NCI-H748 treated with DMSO at 0.1 percent for 48 hours (cell line): ENCODE measurements around the gene KCNH1.

Experiments used
- DNase-seq: peaks from one replicate; lab custom pipeline; 2025; lab: John Stamatoyannopoulos, UW

Gene KCNH1, protein sequence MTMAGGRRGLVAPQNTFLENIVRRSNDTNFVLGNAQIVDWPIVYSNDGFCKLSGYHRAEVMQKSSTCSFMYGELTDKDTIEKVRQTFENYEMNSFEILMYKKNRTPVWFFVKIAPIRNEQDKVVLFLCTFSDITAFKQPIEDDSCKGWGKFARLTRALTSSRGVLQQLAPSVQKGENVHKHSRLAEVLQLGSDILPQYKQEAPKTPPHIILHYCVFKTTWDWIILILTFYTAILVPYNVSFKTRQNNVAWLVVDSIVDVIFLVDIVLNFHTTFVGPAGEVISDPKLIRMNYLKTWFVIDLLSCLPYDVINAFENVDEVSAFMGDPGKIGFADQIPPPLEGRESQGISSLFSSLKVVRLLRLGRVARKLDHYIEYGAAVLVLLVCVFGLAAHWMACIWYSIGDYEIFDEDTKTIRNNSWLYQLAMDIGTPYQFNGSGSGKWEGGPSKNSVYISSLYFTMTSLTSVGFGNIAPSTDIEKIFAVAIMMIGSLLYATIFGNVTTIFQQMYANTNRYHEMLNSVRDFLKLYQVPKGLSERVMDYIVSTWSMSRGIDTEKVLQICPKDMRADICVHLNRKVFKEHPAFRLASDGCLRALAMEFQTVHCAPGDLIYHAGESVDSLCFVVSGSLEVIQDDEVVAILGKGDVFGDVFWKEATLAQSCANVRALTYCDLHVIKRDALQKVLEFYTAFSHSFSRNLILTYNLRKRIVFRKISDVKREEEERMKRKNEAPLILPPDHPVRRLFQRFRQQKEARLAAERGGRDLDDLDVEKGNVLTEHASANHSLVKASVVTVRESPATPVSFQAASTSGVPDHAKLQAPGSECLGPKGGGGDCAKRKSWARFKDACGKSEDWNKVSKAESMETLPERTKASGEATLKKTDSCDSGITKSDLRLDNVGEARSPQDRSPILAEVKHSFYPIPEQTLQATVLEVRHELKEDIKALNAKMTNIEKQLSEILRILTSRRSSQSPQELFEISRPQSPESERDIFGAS

DNA sequence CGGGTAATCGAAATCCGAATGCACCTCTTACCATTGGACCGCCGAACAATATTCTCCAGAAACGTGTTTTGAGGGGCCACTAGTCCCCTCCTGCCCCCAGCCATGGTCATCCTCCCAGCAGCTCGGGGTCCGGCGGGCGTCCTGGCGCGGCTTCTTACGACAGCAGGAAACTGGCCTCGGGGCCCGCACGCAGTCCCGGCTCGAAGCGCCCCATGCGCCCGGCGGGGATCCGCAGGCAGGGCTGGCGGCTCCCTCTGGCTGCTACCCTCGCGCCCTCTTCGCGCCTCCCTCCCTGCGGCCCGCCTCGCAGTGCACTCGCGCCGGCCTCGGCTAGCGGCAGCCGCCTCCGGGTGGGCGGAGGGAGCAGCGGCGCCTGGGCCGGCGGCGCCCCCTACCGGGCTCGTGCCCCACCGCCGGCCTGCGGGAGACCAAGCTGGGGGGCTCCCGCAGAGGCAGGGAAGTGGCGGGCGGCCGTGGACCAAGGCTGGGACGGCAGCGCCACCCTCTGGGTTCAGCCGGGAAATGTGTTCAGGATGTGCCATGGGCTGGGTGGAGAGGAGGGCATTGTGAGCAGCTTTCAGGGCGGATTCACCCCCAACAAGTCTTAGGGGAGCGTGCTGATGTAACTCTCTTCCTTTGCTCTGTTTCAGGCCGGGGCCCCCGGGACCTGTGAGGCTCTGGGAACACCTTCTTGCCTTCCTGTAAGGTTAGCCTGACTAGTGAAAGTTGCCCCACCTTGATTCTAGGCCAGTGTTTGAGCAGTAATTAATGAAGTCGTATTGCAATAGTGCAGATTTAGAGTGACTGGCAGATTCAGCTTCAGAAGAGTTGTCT lies at the start of gene KCNH1:
TSS of gene KCNH1 (minus strand) at position 313 of the 834 bp plus-strand sequence. CDS start at position 110, 203 bp downstream.
- DNase-seq, result peak; percentile 38

DNA sequence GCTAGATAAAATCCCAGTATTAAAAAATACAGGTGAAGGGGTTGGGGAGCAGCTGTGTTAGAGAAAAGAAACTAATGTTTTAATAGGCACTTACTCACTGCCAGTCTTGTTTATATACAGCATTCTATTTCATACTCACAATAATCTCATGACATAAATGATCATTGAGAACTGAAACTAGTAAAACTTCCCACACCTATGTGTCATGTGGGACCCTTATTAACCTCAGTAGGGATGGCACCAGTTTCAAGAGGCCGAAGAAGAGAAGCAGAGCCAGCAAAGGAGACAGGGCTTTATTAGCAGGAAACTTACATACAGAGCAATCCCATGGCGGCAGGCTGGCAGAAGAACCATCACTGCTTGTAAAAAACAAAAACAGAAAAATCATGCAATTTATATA lies 48.8 kb upstream of the KCNH1 start:
- no peak for DNase-seq

DNA sequence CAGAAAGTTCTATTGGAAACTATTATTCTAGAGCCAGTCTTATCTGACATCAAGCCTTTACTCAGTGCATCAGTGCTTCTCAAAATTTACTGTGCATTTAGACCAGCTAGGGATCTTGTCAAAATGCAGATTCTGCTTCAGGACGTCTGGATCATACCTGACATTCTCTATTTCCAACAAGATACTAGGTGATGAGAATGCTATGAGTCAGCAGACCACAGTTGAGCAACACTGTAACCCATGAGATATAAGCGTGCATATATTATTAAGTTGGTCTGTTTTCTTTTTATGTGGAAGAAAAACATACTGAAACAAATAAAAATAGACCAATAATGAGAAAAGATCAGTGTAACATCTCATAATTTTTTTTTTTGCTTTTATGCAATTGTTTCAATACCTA lies 40.4 kb upstream of the KCNH1 start:
- DNase-seq, result no peak

DNA sequence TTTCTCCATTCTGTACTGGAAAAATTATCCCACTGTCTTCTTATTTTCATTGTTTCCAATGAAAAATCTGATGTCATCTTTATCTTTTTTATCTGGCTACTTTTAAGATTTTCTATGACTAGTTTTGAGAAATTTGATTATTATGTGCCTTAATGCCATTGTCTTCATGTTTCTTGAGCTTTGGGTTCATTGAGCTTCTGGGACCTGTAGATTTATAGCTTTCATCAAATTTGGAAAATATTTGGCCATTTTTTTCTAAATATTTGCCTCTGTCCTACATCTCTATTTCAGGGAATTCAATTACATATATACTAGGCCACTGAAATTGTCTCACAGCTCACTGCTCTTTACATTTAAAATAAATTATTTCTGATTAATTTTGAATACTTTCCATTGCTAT lies 38.7 kb upstream of the KCNH1 start:
- DNase-seq, result no peak

DNA sequence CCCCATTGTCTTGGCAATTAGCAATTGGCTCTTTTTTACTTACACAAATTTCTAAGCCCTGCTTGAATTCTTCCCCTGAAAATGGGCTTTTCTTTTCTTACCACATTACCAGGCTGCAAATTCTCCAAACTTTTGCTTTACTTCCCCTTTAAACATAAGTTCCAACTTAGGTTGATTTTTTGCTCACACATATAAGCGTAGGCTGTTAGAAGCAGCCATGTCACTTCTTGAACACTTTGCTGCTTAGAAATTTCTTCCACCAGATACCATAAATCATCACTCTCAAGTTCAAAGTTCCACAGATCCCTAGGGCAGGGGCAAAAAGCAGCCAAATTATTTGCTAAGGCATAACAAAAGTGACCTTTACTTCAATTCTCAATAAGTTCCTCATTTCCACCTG lies 35.4 kb upstream of the KCNH1 start:
- no peak for DNase-seq

DNA sequence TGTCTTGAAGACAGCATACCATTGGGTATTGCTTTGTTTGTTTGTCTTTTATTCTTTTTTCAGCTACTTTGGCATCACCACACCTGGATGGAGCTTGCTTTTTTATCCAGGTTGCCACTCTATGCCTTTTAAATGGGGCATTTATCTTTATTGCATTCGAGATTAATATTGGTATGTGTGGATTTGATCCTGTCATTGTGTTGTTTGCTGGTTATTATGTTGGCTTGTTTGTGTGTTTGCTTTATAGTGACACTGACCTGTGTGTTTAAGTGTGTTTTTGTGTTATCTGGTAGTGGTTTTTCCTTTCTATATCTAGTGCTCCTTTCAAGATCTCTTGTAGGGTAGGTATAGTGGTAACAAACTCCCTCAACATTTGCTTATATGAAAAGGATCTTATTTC lies 24.9 kb upstream of the KCNH1 start:
- no peak for DNase-seq

DNA sequence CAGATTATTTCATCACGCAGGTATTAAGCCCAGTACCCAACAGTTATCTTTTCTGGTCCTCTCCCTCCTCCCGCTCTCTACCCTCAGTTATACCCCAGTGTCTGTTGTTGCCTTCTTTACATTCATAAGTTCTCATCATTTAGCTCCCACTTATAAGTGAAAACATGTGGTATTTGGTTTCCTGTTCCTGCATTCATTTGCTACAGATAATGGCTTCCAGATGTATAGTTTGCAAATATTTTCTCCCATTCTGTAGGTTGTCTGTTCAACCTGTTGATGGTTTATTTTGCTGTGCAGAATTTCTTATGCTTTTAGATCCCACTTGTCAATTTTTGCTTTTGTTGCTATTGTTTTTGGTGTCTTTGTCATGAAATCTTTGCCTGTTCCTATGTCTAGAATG lies 21.1 kb upstream of the KCNH1 start:
- DNase-seq, result no peak

DNA sequence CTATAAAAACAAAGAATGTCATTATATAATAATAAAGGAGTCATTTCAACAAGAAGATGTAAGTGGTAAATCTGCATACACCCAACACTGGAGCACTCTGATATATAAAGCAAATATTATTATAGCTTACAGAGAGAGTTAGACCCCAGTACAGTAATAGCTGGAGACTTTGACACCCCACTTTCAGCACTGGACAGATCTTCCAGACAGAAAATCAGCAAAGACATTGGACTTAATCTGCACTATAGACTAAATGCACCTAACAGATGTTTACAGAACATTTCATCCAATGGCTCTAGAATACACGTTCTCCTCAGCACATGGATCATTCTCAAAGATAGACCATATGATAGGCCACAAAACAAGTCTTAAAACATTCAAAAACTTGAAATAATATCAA lies 20.0 kb upstream of the KCNH1 start:
- no peak for DNase-seq

DNA sequence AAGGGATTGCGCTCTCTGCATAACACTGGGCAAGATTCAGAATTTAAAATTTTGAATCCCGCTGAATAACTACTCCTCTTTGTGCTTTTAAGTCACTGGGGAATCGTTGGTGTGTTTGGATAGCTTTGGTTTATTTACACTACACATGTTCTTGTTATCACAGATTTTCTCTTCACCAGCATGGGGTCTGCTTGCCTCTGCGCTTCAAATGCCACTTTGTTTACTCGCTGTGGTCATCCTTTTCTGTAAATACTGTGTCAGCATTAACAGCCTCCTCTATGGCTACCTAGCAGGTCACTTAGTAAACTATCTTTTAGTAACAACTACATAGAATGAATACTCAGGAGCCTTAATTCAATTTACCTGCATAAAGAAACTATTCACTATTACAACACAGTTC lies 14.4 kb upstream of the KCNH1 start:
- DNase-seq, result peak; percentile 46

DNA sequence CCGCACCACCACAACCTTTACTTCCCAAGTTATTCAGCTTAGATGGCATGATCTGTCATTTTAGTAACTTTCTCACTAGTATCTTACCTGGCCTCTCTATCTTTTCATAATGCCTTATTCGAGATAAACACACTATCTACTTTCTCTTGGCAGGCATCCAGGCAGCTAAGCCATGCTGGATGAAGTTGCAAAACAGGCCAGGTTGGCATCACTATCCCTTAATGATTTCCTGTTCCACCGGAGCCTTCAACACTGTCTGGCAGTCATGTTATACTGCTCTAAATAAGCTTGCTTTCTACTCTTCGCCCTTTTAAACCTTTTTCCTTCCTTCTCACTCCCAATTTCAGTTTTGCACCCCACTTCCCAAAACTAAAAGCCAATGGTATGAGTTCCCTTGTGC lies 12.0 kb upstream of the KCNH1 start:
- peak; percentile 62 for DNase-seq

DNA sequence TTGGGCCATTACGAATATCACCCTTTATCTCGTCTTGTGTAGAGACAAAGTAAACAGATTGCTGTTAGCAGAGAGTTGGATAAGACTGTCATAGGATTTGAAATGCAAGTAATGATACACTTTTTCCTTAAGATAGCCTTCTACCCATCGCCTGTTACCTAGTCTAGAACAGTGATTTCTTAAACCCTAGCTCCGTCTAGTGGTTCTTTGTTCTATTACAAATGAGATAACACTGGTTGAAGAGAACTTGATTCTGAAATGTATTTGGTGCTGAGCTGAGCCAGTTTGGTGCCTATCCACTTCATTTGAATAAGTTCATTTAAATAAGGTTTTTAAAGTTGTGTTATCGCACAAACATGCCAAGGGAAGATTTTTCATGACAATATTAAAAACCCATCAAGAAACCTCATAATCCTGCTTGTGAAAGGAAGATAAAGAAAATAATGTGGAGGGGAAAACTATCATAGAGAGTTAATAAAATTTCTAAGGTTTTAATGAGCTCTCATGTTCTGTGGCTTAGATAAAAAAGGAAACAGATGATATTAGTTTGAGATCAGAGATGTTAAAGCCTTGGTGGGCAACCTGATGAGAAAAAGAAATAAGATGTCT lies 1.5 kb upstream of the KCNH1 start:
- DNase-seq, result peak; percentile 13

DNA sequence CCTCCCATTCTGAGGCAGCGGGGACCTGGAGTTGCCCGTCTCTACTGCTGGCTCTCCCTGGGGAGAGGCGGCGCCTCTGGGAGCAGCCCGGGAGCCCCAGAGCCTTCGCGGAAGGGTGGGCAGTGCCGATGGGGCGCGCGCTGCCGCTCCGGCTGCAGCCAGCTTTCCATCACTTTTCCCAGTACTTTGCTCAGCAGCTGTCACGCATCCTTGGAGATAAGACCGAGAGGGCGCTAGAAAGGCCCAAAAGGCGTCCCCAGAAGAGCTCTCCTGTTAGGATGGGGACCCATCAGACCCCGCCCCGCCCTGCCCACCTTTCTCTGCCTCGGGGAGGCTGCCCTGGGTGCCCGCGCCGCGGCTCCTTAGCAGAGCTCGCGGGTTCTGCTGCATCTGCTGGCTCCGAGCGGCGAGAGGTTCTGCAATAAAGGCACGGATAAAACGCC lies 534 bp downstream of the KCNH1 start:
- DNase-seq, result peak; percentile 17

DNA sequence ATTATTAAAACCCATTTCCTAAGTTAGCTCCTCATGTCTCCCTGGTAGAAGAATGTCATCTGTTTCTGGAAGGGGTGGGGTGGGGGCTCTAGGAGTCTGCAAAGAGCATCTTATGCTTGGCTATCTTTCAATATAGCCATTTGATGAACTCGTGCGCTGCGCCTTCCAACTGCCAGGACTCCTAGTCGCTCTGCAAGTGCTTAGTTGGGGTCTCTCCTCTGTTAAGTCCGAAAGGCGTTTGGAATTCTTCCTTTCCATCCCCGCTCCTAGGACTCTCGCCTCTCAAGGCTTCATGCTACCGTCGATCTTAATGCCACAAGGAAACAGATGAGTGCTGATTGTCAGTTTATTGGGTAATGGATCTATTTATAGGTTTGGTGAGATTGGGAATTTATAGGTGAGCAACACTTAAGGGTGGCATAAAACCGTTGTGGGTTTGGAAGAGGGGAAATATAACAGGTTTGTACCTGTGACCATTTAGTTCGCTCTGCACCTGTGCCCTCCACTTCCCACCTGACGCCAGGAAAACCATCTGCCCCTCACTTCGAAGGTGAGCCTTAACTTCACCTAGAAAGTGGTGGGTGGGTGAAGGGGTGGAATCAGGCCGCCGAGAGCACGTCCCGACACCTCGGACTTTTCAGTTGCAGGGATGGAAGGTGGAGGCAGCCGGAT lies 1.1 kb downstream of the KCNH1 start:
- no peak for DNase-seq

DNA sequence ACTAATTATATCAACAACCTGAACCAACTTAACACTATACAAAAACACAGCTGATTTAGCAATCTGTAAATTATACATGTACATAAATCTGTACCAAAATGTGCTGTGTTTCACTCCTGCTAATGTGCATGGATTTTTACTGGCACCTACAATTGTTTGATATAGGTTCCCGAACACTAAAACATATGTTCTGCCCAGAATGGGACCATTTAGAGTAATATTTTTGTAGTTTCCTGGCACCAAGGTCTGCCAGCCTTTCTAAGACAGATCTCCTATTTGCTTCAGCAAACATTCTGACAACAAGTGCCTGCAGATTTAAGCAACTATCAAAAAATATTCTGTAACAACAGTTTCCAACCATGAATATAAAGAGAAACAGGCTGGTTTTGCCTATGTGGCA lies 4.2 kb downstream of the KCNH1 start:
- no peak for DNase-seq

DNA sequence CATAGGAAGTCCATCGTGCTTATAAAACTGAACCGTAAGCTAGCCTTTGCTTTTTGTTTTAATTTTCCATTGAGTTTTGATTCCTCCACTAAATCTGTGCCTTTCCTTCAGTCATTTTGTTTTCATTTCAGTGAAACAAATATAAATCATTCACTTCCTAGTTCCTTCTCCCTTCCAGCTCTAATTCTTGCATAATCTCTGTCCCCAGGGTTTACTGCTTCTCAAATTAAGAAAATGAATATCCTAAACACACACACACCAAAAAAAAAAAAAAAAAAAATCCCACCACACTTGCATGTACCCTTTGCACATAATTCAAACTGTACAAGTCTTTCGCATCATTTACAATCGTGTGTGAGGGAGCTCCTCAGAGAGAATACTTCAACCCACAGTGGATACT lies 6.8 kb downstream of the KCNH1 start:
- no peak for DNase-seq

DNA sequence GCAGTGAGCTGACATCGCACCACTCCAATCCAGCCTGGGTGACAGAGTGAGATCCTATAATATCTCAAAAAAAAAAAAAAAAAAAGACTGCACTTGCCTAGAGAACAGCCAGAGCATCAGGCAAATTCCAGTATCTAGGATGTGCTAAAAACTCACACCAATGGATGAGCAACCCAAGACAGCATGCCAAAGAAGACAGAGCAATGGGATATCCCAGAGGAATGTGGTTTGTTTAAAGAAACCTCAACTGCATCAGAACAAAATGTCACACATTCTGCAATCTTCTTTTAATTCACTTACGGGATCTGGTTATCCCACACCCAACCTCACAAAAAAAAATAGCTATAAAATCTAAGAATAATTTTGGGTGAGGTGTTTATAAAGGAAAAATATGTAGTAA lies 7.3 kb downstream of the KCNH1 start:
- no peak for DNase-seq

DNA sequence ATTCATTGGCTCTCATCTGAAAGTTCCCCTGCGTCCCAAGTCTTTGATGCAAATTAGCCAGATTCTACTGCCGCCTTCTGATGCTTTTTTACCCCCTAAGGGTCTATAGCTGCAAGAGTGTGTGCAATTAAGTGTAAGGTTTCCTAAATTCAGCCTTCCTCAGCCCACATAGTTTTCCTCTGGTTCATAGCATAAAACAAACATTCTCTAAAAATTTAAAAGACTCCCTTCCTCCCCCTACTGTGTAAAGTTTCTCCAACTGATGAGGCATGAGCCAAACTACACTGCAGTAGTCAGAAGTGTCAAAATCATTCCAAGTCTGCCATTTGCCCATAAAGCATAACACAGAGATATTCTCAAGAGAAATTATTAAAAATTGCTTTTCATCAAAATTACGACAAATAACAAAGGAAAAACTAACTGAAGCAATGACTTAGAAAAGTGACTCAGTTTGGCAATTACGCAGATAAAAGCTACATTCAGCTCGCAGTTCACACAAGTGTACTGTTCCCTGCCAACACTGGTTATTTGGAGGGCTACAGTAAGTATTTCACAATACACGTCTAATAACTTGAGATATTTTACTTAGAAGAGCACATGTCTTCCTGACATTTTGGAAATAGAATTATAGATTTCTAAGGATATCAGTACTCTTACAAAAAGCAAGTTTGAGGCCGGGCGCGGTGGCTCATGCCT lies 15.4 kb downstream of the KCNH1 start:
- no peak for DNase-seq

DNA sequence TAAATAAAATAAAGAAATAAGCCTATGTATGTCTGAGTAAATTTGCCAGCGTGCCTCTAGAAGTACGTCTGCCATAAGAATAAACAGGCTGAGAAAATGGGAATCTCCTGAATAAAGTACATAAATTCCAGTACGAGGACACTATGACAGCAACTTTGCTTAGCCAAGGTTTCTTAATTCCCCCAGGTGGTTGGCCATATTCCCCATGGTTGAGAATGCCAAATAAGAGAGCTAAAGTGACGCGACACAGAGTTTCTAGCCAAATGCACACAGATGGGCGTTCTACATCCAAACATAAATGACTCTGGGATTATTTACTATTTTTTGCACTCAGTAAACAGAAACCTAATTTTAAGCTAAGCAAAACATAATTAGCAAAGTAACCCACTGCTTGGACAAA lies 19.5 kb downstream of the KCNH1 start:
- no peak for DNase-seq

DNA sequence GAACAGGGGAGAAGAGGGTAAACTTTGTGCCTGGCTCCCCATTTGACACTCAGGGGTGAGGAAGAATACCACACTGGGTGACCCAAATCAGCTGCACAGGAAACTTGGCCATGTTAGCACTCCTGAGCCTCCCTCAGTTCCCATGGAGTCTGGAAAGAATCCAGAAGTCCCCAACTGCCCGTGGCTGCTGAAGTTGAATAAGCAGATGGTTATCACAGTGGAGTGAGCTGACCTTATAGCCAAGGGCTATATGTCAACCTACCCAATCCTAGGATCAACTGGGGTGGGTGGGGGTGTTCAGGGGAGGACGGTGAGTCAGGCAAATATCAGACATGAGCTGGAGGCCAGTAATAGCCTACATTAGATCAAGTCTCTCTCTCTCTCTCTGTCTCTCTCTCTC lies 20.4 kb downstream of the KCNH1 start:
- no peak for DNase-seq

DNA sequence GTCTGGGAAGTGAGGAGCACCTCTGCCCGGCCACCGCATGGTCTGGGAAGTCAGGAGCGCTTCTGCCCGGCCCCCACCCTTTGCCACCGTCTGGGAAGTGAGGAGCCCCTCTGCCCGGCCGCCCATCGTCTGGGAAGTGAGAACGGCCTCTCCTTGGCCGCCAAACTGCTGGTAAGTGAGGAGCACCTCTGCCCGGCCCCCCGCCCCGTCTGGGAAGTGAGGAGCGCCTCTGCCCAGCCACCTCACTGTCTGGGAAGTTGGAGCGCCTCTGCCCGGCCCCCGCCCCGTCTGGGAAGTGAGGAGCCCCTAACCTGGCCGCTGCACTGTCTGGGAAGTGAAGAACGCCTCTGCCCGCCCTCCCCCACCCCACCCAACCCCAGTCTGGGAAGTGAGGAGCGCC lies 22.6 kb downstream of the KCNH1 start:
- no peak for DNase-seq
